Lung (tissue), 12 donors: ENCODE results near the gene CARM1. TPM values are rescaled to one million over a fixed set of nuclear protein-coding genes. Genes with fewer than 3 reads are reported as not detected.
"Not testable (repeated sequence)": the region's sequence is repeated elsewhere in the genome, so short reads cannot be mapped to it uniquely, and the experiment has no call there.

Source experiments
- ATAC-seq: fragments of 200-7000 bp; cut with Tn5 transposase; one replicate; pipeline ENCODE4 v1.9.1; 2020; ENCODE audit warnings: moderate number of reproducible peaks; ENCODE audit not compliant: insufficient read depth, low FRiP score
- DNase-seq, 3 donors: peaks; one replicate each; pipeline ENCODE4 v3.0.0-alpha.2; 2013 to 2017
- H3K27ac ChIP-seq, 2 donors: one replicate each; pipeline ENCODE4 v1.5.1; 2013; ENCODE audit warnings: mild to moderate bottlenecking in 2 of 2, moderate library complexity in 2 of 2, control low read depth in 1 of 2, inconsistent platforms in 1 of 2, low read depth in 1 of 2, low read length in 1 of 2
- H3K27me3 ChIP-seq, 3 donors: one replicate each; pipeline ENCODE4 v1.5.1; 2013; ENCODE audit warnings: low read length in 2 of 3; ENCODE audit not compliant: control insufficient read depth in 3 of 3, insufficient read depth in 3 of 3
- H3K36me3 ChIP-seq, 4 donors: one replicate each; pipeline ENCODE4 v1.5.1; 2013; ENCODE audit warnings: low read length in 4 of 4, mild to moderate bottlenecking in 1 of 4, moderate library complexity in 1 of 4; ENCODE audit not compliant: control insufficient read depth in 4 of 4, insufficient read depth in 4 of 4
- H3K4me1 ChIP-seq, 5 donors: one replicate each; pipeline ENCODE4 v1.5.1; 2013; ENCODE audit warnings: low read length in 5 of 5, mild to moderate bottlenecking in 2 of 5, moderate library complexity in 1 of 5; ENCODE audit not compliant: control insufficient read depth in 5 of 5, insufficient read depth in 5 of 5
- H3K4me3 ChIP-seq: one replicate; pipeline ENCODE4 v1.5.1; 2013; ENCODE audit warnings: mild to moderate bottlenecking, control low read depth, moderate library complexity
- H3K9ac ChIP-seq, 2 donors: one replicate each; pipeline ENCODE4 v1.5.1; 2013; ENCODE audit warnings: low read length in 2 of 2, control low read depth in 1 of 2; ENCODE audit not compliant: insufficient read depth in 1 of 2
- H3K9me3 ChIP-seq, 4 donors: one replicate each; pipeline ENCODE4 v1.5.1; 2013; ENCODE audit warnings: low read length in 3 of 4, mild to moderate bottlenecking in 1 of 4, moderate library complexity in 1 of 4; ENCODE audit not compliant: control insufficient read depth in 4 of 4, insufficient read depth in 3 of 4
- WGBS, 2 donors: extraction: QIAGEN DNeasy Blood & Tissue Kit; methylation state at CpG; one replicate each; pipeline ENCODE4 v1.1.7; 2013; 5-methylcytosine and 5-hydroxymethylcytosine counted together
- polyA plus RNA-seq, 2 donors: library from polyadenylated mRNA; stranded (reverse); fragments of 200-250 nt; gene quantifications; one replicate each; pipeline ENCODE4 v1.2.1, GENCODE V29; 2013
- total RNA-seq, 2 donors: library from RNA; depleted of rRNA in 1 of 2; stranded (reverse); fragments of >200 nt in 1 of 2; gene quantifications; one replicate each; pipeline ENCODE4 v1.2.1, GENCODE V29; 2014 to 2021
- TF ChIP-seq, protein P1 (sequence below): IDR thresholded peaks from 2 replicates; pipeline ENCODE4 v1.5.1; 2012; ENCODE audit warnings: mild to moderate bottlenecking; ENCODE audit errors: control extremely low read depth, extremely low read depth
- donor health status: control.
- donor health status: control.
- donor health status: Bipolar disorder and iron deficiency.
- donor health status: healthy.
- donor health status: DM: yes; HTN: yes; CAD: no.

The CARM1 gene
- total and polyA plus RNA-seq, 4 donors = 19.9 to 35.5 (median 27.9) TPM

DNA sequence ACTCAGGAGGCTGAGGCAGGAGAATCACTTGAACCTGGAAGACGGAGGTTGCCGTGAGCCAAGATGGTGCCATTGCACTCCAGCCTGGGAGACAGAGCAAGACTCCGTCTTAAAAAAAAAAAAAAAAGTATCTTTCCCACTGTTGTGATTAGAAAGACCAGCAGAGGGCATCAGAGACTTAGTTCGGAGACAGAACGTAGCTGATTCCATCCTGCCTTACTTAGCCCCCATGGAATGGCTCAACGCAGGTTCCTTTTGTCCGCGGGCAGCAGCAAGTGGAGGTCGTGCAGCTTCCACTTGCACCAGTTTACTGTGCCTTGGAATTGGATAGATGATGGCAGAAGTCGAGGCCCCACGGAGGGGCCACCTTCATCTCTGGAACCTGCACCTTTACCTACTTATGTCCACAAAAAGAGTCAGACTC lies 65.3 kb downstream of the CARM1 start:
- no peak overlapping the region for H3K9ac ChIP-seq
- H3K4me3 ChIP-seq = no peak overlapping the region
- DNase-seq (peak; percentile 64 to 93 (median 90)), ATAC-seq (peak; percentile 79)
- no peaks in the 10 kb centered on the region for H3K4me1 ChIP-seq
- TF ChIP-seq, protein P1, sequence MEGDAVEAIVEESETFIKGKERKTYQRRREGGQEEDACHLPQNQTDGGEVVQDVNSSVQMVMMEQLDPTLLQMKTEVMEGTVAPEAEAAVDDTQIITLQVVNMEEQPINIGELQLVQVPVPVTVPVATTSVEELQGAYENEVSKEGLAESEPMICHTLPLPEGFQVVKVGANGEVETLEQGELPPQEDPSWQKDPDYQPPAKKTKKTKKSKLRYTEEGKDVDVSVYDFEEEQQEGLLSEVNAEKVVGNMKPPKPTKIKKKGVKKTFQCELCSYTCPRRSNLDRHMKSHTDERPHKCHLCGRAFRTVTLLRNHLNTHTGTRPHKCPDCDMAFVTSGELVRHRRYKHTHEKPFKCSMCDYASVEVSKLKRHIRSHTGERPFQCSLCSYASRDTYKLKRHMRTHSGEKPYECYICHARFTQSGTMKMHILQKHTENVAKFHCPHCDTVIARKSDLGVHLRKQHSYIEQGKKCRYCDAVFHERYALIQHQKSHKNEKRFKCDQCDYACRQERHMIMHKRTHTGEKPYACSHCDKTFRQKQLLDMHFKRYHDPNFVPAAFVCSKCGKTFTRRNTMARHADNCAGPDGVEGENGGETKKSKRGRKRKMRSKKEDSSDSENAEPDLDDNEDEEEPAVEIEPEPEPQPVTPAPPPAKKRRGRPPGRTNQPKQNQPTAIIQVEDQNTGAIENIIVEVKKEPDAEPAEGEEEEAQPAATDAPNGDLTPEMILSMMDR = peak; percentile 58
- H3K27me3 ChIP-seq = no peaks in the 10 kb centered on the region
- WGBS, 2 donors = 3% methylated on average over 11 of the region's 11 CpGs
- H3K27ac ChIP-seq = peak overlapping the region in 1 of 2 donors; percentile 79
- H3K36me3 ChIP-seq = peaks cover 0 to 3% (median 1%) of the 10 kb centered on the region in 4 donors
- H3K9me3 ChIP-seq = no peaks in the 10 kb centered on the region

DNA sequence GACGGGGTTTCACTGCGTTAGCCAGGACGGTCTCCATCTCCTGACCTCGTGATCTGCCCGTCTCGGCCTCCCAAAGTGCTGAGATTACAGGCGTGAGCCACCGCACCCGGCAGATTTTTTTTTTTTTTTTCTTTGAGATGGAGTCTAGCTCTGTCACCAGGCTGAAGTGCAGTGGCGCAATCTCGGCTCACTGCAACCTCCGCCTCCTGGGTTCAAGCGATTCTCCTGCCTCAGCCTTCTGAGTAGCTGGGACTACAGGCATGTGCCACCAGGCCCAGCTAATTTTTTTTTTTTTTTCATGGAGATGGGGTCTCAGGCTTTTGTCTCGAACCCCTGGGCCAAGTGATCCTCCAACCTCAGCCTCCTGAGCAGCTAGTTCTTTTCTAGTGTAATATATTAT lies 70.3 kb downstream of the CARM1 start:
- not testable (repeated sequence) for H3K36me3 ChIP-seq, H3K4me1 ChIP-seq, H3K27ac ChIP-seq, DNase-seq, H3K4me3 ChIP-seq, H3K27me3 ChIP-seq, ATAC-seq, H3K9me3 ChIP-seq, H3K9ac ChIP-seq
- 57 to 62% methylated on average over 14 of the region's 14 CpGs for WGBS, 2 donors

DNA sequence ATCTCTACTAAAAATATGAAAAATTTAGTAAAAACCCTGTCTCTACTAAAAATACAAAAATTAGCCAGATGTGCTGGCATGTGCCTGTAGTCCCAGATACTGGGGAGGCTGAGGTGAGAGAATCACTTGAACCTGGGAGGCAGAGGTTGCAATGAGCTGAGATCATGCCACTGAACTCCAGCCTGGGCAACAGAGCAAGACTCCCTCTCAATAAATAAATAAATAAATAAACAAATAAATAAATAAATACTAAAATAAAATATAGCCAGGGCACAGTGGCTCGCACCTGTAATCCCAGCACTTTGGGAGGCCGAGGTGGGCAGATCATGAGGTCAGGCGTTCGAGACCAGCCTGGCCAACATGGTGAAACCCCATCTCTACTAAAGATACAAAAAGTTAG lies 72.1 kb downstream of the CARM1 start:
- not testable (repeated sequence) for DNase-seq, ATAC-seq, H3K9ac ChIP-seq, H3K27ac ChIP-seq, H3K27me3 ChIP-seq, H3K4me3 ChIP-seq, H3K4me1 ChIP-seq, H3K36me3 ChIP-seq, H3K9me3 ChIP-seq
- 82 to 97% methylated on average over 4 of the region's 4 CpGs for WGBS, 2 donors

DNA sequence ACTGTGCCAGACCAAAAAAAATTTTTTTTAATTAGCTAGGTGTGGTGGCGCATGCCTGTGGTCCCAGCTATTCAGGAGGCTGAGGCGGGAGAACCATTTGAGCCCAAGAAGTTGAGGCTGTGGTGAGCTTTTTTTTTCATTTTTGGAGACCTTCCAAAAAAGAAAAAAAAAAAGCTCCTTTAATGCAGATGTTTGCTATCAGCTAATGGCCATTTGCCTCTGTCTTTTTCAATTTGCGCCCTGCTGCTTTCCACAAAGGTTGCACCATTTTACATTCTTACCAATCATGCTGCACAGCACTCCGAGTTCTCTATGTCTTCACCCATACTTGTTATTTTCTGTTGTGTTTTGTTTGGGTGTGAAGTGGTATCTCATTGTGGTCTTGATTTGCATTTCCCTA lies 73.9 kb downstream of the CARM1 start:
- Histone ChIP-seq H3K36me3 (no peaks in the 10 kb centered on the region), H3K27me3 (no peaks in the 10 kb centered on the region), H3K4me1 (peaks cover 0 to 6% (median 4%) of the 10 kb centered on the region in 5 donors), H3K9me3 (no peaks in the 10 kb centered on the region), H3K4me3 (no peak overlapping the region), H3K9ac (no peak overlapping the region), H3K27ac (no peak overlapping the region)
- DNase-seq = peak in 2 of 3 donors; percentile 50 to 54
- TF ChIP-seq, protein P1 = no peak
- 92 to 96% methylated on average over 4 of the region's 4 CpGs for WGBS, 2 donors
- ATAC-seq = no peak
